ENCODE measurements around the gene RPUSD3. TPM values are rescaled to one million over a fixed set of nuclear protein-coding genes. Genes with fewer than 3 reads are reported as not detected.

The RPUSD3 gene
- total RNA-seq, 1 donor from 2014 or later, result 71.1 TPM

Other genes with a start within 250 kb of the RPUSD3 start
- gene MTMR14, start 194.5 kb downstream of the RPUSD3 start, total RNA-seq, result 39.2 and 41.7 TPM in 2 replicates
- gene CPNE9, start 140.2 kb downstream of the RPUSD3 start, total RNA-seq, result 0.50 TPM in 1 of 2 replicates, not detected in the other
- 34.2 and 35.8 TPM in 2 replicates for gene BRPF1, start 112.3 kb downstream of the RPUSD3 start, total RNA-seq
- gene OGG1, start 94.1 kb downstream of the RPUSD3 start, total RNA-seq, result 33.0 and 38.4 TPM in 2 replicates
- gene CAMK1, start 74.1 kb downstream of the RPUSD3 start, total RNA-seq, result 113 and 116 TPM in 2 replicates
- 86.6 and 89.2 TPM in 2 replicates for gene TADA3, start 51.5 kb downstream of the RPUSD3 start, total RNA-seq
- 253 and 268 TPM in 2 replicates for gene ARPC4, start 50.9 kb downstream of the RPUSD3 start, total RNA-seq
- 51.0 and 56.5 TPM in 2 replicates for gene TTLL3, start 33.7 kb downstream of the RPUSD3 start, total RNA-seq
- gene CIDEC, start 36.2 kb upstream of the RPUSD3 start, total RNA-seq, result not detected in 2 replicates
- gene JAGN1, start 46.6 kb upstream of the RPUSD3 start, total RNA-seq, result 31.7 and 33.3 TPM in 2 replicates
- 0.78 and 1.0 TPM in 2 replicates for gene IL17RE, start 58.8 kb upstream of the RPUSD3 start, total RNA-seq
- gene IL17RC, start 73.1 kb upstream of the RPUSD3 start, total RNA-seq, result 0.27 and 0.48 TPM in 2 replicates
- 22.9 and 24.0 TPM in 2 replicates for gene CRELD1, start 89.8 kb upstream of the RPUSD3 start, total RNA-seq
- gene PRRT3, start 108.4 kb upstream of the RPUSD3 start, total RNA-seq, result 10.7 and 11.3 TPM in 2 replicates
- gene EMC3, start 142.8 kb upstream of the RPUSD3 start, total RNA-seq, result 35.9 and 43.5 TPM in 2 replicates
- gene FANCD2, start 182.4 kb upstream of the RPUSD3 start, total RNA-seq, result 54.4 and 55.1 TPM in 2 replicates